GM23338 (cell line): ENCODE data around the gene TMEM212. TPM values are rescaled to one million over a fixed set of nuclear protein-coding genes. Genes with fewer than 3 reads are reported as not detected.

Experiments used
- ATAC-seq: fragments of 200-7000 bp; cut with Tn5 transposase; 3 replicates; pipeline ENCODE4 v1.9.1; 2020
- DNase-seq: peaks from one replicate; pipeline ENCODE4 v3.0.0-alpha.2; 2015; ENCODE audit warnings: low spot score
- H2AFZ ChIP-seq: fragments of 200-600 bp; sonication (generic); 2 replicates; pipeline ENCODE4 v1.8.0; 2016; ENCODE audit warnings: antibody characterized with exemption, mild to moderate bottlenecking, moderate library complexity
- H3F3A ChIP-seq: fragments of 200-600 bp; sonication (generic); replicated peaks from 2 replicates; pipeline ENCODE4 v1.8.0; 2017; ENCODE audit warnings: antibody characterized with exemption, mixed run types, low read depth
- H3K27ac ChIP-seq: fragments of 200-600 bp; sonication (generic); 2 replicates; pipeline ENCODE4 v1.6.1; 2016; ENCODE audit warnings: low read depth
- H3K27me3 ChIP-seq: fragments of 200-600 bp; sonication (generic); 2 replicates; pipeline ENCODE4 v1.8.0; 2016; ENCODE audit warnings: mild to moderate bottlenecking, mixed run types, moderate library complexity; ENCODE audit not compliant: insufficient read depth
- H3K36me3 ChIP-seq: fragments of 200-600 bp; sonication (generic); 2 replicates; pipeline ENCODE4 v1.8.0; 2016; ENCODE audit warnings: mild to moderate bottlenecking; ENCODE audit not compliant: insufficient read depth
- H3K4me1 ChIP-seq: fragments of 200-600 bp; sonication (generic); 2 replicates; pipeline ENCODE4 v1.8.0; 2016; ENCODE audit warnings: mild to moderate bottlenecking, moderate library complexity; ENCODE audit not compliant: insufficient read depth
- H3K4me2 ChIP-seq: fragments of 200-600 bp; sonication (generic); 2 replicates; pipeline ENCODE4 v1.7.1; 2017; ENCODE audit warnings: mixed run types
- H3K4me3 ChIP-seq: fragments of 200-600 bp; sonication (generic); 2 replicates; pipeline ENCODE4 v1.6.1; 2016; ENCODE audit warnings: mixed run types
- H3K79me2 ChIP-seq: fragments of 200-600 bp; sonication (generic); replicated peaks from 2 replicates; pipeline ENCODE4 v1.8.0; 2017; ENCODE audit warnings: mild to moderate bottlenecking; ENCODE audit not compliant: insufficient read depth
- H3K9me2 ChIP-seq: fragments of 200-600 bp; sonication (generic); 2 replicates; pipeline ENCODE4 v1.8.0; 2017; ENCODE audit not compliant: insufficient read depth
- H4K20me1 ChIP-seq: fragments of 200-600 bp; sonication (generic); replicated peaks from 2 replicates; pipeline ENCODE4 v1.8.0; 2017; ENCODE audit warnings: mild to moderate bottlenecking; ENCODE audit not compliant: insufficient read depth
- H3K27ac Mint-ChIP-seq: 2 replicates; pipeline ENCODE4 v1.8.0; 2020; ENCODE audit warnings: inconsistent platforms, mild to moderate bottlenecking, moderate library complexity, mixed read lengths
- H3K27me3 Mint-ChIP-seq: 3 replicates; pipeline ENCODE4 v1.8.0; 2022; ENCODE audit warnings: low read depth, mild to moderate bottlenecking, moderate library complexity, mixed read lengths, inconsistent platforms; ENCODE audit not compliant: insufficient read depth, poor library complexity
- H3K36me3 Mint-ChIP-seq: 3 replicates; pipeline ENCODE4 v1.8.0; 2021; ENCODE audit warnings: low read depth, mild to moderate bottlenecking, inconsistent platforms, moderate library complexity, mixed read lengths
- H3K4me1 Mint-ChIP-seq: 3 replicates; pipeline ENCODE4 v1.8.0; 2020; ENCODE audit warnings: mild to moderate bottlenecking, inconsistent platforms, mixed read lengths
- H3K4me3 Mint-ChIP-seq: 3 replicates; pipeline ENCODE4 v1.8.0; 2021; ENCODE audit warnings: moderate library complexity, mild to moderate bottlenecking, inconsistent platforms, mixed read lengths
- H3K9me3 Mint-ChIP-seq: 3 replicates; pipeline ENCODE4 v1.8.0; 2020; ENCODE audit warnings: moderate library complexity, mild to moderate bottlenecking, inconsistent platforms, mixed read lengths
- CREB1 ChIP-seq: fragments of 250-450 bp; sonication (Bioruptor Pico); IDR thresholded peaks from 2 replicates; pipeline ENCODE4 v1.5.0; 2020; ENCODE audit warnings: low read depth, mild to moderate bottlenecking, moderate library complexity
- CTCF ChIP-seq, 2 experiments: fragments of 200-600 bp in 1 of 2; sonication (generic) in 1 of 2; conservative IDR thresholded peaks; 2 replicates each; pipeline versions ENCODE4 v1.5.1 to v1.6.1; 2016 to 2017; ENCODE audit warnings: antibody characterized with exemption in 2 of 2, low read depth in 2 of 2, mild to moderate bottlenecking in 2 of 2, moderate library complexity in 1 of 2
- ETS1 ChIP-seq: IDR thresholded peaks from 2 replicates; pipeline ENCODE4 v1.6.1; 2016; ENCODE audit warnings: antibody characterized with exemption
- EZH2 ChIP-seq: fragments of 200-600 bp; sonication (generic); IDR thresholded peaks from one replicate; pipeline ENCODE4 v1.8.0; 2017; ENCODE audit warnings: antibody characterized with exemption, mild to moderate bottlenecking, low read depth; ENCODE audit not compliant: unreplicated experiment
- EZH2phosphoT487 ChIP-seq: fragments of 200-600 bp; sonication (generic); IDR thresholded peaks from one replicate; pipeline ENCODE4 v1.8.1; 2018; ENCODE audit warnings: antibody characterized with exemption; ENCODE audit not compliant: unreplicated experiment
- JUNB ChIP-seq: IDR thresholded peaks from one replicate; pipeline ENCODE4 v1.6.1; 2016; ENCODE audit warnings: antibody characterized with exemption; ENCODE audit not compliant: unreplicated experiment
- NANOG ChIP-seq: IDR thresholded peaks from 2 replicates; pipeline ENCODE4 v1.6.1; 2016; ENCODE audit warnings: antibody characterized with exemption, borderline replicate concordance
- POLR2AphosphoS5 ChIP-seq: IDR thresholded peaks from 2 replicates; pipeline ENCODE4 v1.6.1; 2016; ENCODE audit warnings: antibody characterized with exemption, low read depth
- STAT1 ChIP-seq: IDR thresholded peaks from one replicate; pipeline ENCODE4 v1.6.1; 2016; ENCODE audit warnings: antibody characterized with exemption; ENCODE audit not compliant: unreplicated experiment
- ZNF114 ChIP-seq: fragments of 250-450 bp; sonication (Bioruptor Pico); IDR thresholded peaks from 2 replicates; pipeline ENCODE4 v1.5.0; 2020; ENCODE audit warnings: mild to moderate bottlenecking, moderate library complexity
- ZNF331 ChIP-seq: fragments of 250-450 bp; sonication (Bioruptor Pico); IDR thresholded peaks from 2 replicates; pipeline ENCODE4 v1.5.0; 2020; ENCODE audit warnings: low read depth, mild to moderate bottlenecking, moderate library complexity
- polyA plus RNA-seq: library from polyadenylated mRNA; unstranded; fragments of >200 nt; fragmentation: Nextera tagmentation; extraction: Ambion mirVana; gene quantifications from 2 replicates; pipeline ENCODE4 v1.2.1, GENCODE V29; 2016
- total RNA-seq: library from RNA; depleted of rRNA; stranded (reverse); fragments of >200 nt; shearing (Covaris generic); gene quantifications from 2 replicates; pipeline ENCODE4 v1.2.3, GENCODE V29; 2014
- TF ChIP-seq, protein P1 (sequence below): IDR thresholded peaks from one replicate; pipeline ENCODE4 v1.6.1; 2018; ENCODE audit warnings: antibody characterized with exemption; ENCODE audit not compliant: unreplicated experiment
- TF ChIP-seq, protein P2 (sequence below): fragments of 250-450 bp; sonication (Bioruptor Pico); IDR thresholded peaks from 2 replicates; pipeline ENCODE4 v1.5.0; 2020; ENCODE audit warnings: mild to moderate bottlenecking, moderate library complexity

Gene TMEM212
- total and polyA plus RNA-seq, 2 experiments from 2014 or later: not detected

DNA sequence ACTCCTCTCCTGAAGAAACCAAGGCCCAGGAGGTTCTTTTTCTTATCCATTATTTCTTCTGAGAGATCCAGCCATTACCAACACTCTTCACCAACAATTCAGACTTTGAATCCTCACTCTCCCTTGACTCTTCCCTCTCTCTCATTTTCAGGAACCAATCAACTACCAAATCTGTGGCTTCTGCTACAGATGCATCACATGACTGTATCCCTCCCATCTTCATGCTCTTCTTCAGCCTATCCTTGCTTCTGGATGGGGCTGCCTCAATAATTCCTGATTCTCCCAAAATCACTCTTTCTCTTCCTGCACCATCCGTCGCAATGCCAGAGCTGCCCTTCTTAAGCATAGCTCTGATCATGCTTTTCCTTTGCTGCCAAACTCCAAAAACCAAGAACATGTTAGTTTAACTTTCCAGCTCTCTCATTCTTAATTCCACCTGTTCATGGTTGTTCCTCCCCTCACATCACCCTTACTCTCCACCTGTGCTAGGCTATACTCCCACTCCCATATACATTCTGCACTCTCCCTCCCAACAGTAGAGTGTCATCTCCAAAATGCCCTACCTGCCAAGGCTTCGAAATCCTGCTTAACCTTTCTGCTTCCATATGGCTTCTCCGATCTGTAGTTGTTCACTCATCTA lies 46.4 kb upstream of the TMEM212 start:
- Histone ChIP-seq H2AFZ (no peak overlapping the region), H3K79me2 (no peaks in the 10 kb centered on the region), H3F3A (no peaks in the 10 kb centered on the region), H4K20me1 (no peaks in the 10 kb centered on the region), H3K4me2 (peak overlapping the region; percentile 9; the same call in 1 of the 2 replicates), H3K36me3 (no peaks in the 10 kb centered on the region), H3K4me1 (peaks cover 19% of the 10 kb centered on the region), H3K27ac (no peak overlapping the region), H3K9me2 (peaks cover 12% of the 10 kb centered on the region), H3K27me3 (no peaks in the 10 kb centered on the region), H3K4me3 (no peak overlapping the region)
- TF ChIP-seq STAT1: no peak
- no peak for TF ChIP-seq EZH2phosphoT487
- TF ChIP-seq, protein P1, sequence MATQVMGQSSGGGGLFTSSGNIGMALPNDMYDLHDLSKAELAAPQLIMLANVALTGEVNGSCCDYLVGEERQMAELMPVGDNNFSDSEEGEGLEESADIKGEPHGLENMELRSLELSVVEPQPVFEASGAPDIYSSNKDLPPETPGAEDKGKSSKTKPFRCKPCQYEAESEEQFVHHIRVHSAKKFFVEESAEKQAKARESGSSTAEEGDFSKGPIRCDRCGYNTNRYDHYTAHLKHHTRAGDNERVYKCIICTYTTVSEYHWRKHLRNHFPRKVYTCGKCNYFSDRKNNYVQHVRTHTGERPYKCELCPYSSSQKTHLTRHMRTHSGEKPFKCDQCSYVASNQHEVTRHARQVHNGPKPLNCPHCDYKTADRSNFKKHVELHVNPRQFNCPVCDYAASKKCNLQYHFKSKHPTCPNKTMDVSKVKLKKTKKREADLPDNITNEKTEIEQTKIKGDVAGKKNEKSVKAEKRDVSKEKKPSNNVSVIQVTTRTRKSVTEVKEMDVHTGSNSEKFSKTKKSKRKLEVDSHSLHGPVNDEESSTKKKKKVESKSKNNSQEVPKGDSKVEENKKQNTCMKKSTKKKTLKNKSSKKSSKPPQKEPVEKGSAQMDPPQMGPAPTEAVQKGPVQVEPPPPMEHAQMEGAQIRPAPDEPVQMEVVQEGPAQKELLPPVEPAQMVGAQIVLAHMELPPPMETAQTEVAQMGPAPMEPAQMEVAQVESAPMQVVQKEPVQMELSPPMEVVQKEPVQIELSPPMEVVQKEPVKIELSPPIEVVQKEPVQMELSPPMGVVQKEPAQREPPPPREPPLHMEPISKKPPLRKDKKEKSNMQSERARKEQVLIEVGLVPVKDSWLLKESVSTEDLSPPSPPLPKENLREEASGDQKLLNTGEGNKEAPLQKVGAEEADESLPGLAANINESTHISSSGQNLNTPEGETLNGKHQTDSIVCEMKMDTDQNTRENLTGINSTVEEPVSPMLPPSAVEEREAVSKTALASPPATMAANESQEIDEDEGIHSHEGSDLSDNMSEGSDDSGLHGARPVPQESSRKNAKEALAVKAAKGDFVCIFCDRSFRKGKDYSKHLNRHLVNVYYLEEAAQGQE: no peak
- TF ChIP-seq ETS1: no peak
- no peak for TF ChIP-seq CREB1 (CRISPR knock-in tag)
- TF ChIP-seq CTCF (conservative IDR thresholded peaks at IDR 0.05; ENCODE audit: low read depth in 2 of 2): no peak
- no peak for TF ChIP-seq NANOG
- TF ChIP-seq, protein P2, sequence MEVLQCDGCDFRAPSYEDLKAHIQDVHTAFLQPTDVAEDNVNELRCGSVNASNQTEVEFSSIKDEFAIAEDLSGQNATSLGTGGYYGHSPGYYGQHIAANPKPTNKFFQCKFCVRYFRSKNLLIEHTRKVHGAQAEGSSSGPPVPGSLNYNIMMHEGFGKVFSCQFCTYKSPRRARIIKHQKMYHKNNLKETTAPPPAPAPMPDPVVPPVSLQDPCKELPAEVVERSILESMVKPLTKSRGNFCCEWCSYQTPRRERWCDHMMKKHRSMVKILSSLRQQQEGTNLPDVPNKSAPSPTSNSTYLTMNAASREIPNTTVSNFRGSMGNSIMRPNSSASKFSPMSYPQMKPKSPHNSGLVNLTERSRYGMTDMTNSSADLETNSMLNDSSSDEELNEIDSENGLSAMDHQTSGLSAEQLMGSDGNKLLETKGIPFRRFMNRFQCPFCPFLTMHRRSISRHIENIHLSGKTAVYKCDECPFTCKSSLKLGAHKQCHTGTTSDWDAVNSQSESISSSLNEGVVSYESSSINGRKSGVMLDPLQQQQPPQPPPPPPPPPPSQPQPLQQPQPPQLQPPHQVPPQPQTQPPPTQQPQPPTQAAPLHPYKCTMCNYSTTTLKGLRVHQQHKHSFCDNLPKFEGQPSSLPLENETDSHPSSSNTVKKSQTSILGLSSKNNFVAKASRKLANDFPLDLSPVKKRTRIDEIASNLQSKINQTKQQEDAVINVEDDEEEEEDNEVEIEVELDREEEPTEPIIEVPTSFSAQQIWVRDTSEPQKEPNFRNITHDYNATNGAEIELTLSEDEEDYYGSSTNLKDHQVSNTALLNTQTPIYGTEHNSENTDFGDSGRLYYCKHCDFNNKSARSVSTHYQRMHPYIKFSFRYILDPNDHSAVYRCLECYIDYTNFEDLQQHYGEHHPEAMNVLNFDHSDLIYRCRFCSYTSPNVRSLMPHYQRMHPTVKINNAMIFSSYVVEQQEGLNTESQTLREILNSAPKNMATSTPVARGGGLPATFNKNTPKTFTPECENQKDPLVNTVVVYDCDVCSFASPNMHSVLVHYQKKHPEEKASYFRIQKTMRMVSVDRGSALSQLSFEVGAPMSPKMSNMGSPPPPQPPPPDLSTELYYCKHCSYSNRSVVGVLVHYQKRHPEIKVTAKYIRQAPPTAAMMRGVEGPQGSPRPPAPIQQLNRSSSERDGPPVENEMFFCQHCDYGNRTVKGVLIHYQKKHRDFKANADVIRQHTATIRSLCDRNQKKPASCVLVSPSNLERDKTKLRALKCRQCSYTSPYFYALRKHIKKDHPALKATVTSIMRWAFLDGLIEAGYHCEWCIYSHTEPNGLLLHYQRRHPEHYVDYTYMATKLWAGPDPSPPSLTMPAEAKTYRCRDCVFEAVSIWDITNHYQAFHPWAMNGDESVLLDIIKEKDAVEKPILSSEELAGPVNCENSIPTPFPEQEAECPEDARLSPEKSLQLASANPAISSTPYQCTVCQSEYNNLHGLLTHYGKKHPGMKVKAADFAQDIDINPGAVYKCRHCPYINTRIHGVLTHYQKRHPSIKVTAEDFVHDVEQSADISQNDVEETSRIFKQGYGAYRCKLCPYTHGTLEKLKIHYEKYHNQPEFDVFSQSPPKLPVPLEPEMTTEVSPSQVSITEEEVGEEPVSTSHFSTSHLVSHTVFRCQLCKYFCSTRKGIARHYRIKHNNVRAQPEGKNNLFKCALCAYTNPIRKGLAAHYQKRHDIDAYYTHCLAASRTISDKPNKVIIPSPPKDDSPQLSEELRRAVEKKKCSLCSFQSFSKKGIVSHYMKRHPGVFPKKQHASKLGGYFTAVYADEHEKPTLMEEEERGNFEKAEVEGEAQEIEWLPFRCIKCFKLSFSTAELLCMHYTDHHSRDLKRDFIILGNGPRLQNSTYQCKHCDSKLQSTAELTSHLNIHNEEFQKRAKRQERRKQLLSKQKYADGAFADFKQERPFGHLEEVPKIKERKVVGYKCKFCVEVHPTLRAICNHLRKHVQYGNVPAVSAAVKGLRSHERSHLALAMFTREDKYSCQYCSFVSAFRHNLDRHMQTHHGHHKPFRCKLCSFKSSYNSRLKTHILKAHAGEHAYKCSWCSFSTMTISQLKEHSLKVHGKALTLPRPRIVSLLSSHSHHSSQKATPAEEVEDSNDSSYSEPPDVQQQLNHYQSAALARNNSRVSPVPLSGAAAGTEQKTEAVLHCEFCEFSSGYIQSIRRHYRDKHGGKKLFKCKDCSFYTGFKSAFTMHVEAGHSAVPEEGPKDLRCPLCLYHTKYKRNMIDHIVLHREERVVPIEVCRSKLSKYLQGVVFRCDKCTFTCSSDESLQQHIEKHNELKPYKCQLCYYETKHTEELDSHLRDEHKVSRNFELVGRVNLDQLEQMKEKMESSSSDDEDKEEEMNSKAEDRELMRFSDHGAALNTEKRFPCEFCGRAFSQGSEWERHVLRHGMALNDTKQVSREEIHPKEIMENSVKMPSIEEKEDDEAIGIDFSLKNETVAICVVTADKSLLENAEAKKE (CRISPR knock-in tag): no peak
- TF ChIP-seq EZH2: no peak
- no peak for TF ChIP-seq JUNB
- TF ChIP-seq ZNF114: no peak
- TF ChIP-seq POLR2AphosphoS5: no peak
- TF ChIP-seq ZNF331: no peak
- ATAC-seq (no peak), DNase-seq (no peak)
- Mint-ChIP-seq H3K9me3 (no peaks in the 10 kb centered on the region), H3K27ac (no peak overlapping the region), H3K27me3 (peaks cover 6% of the 10 kb centered on the region), H3K4me1 (peaks cover 17% of the 10 kb centered on the region), H3K4me3 (no peak overlapping the region), H3K36me3 (no peaks in the 10 kb centered on the region)
